Neural progenitor cell (in vitro differentiated cells): Measurements from ENCODE around the gene KIAA1191. TPM values are rescaled to one million over a fixed set of nuclear protein-coding genes. Genes with fewer than 3 reads are reported as not detected.

Source experiments
- DNase-seq: peaks from one replicate; pipeline ENCODE4 v3.0.0-alpha.2; 2016; ENCODE audit warnings: low spot score
- H2AFZ ChIP-seq: fragments of 200-600 bp; sonication (generic); replicated peaks from 2 replicates; pipeline ENCODE4 v1.6.1; 2016; ENCODE audit warnings: antibody characterized with exemption
- H3F3A ChIP-seq: fragments of 200-600 bp; sonication (generic); 2 replicates; pipeline ENCODE4 v1.6.1; 2016; ENCODE audit warnings: antibody characterized with exemption, low read depth
- H3K27ac ChIP-seq: fragments of 200-600 bp; sonication (generic); 2 replicates; pipeline ENCODE4 v1.5.1; 2016; ENCODE audit warnings: mild to moderate bottlenecking
- H3K27me3 ChIP-seq: fragments of 200-600 bp; sonication (generic); 2 replicates; pipeline ENCODE4 v1.6.1; 2016; ENCODE audit warnings: mild to moderate bottlenecking, moderate library complexity
- H3K36me3 ChIP-seq: fragments of 200-600 bp; sonication (generic); 2 replicates; pipeline ENCODE4 v1.5.1; 2016
- H3K4me1 ChIP-seq: fragments of 200-600 bp; sonication (generic); 2 replicates; pipeline ENCODE4 v1.6.1; 2016; ENCODE audit warnings: mixed run types
- H3K4me2 ChIP-seq: fragments of 200-600 bp; sonication (generic); 2 replicates; pipeline ENCODE4 v1.6.1; 2016
- H3K4me3 ChIP-seq: fragments of 200-600 bp; sonication (generic); 2 replicates; pipeline ENCODE4 v1.5.1; 2016
- H3K79me2 ChIP-seq: fragments of 200-600 bp; sonication (generic); 2 replicates; pipeline ENCODE4 v1.6.1; 2016; ENCODE audit warnings: low read depth
- H3K9ac ChIP-seq: fragments of 200-600 bp; sonication (generic); 2 replicates; pipeline ENCODE4 v1.6.1; 2016
- H3K9me3 ChIP-seq: fragments of 200-600 bp; sonication (generic); 2 replicates; pipeline ENCODE4 v1.5.1; 2016; ENCODE audit warnings: low read depth
- H4K20me1 ChIP-seq: fragments of 200-600 bp; sonication (generic); 2 replicates; pipeline ENCODE4 v1.6.1; 2016; ENCODE audit warnings: low read depth
- H3K27ac Mint-ChIP-seq: 3 replicates; pipeline ENCODE4 v1.8.0; 2021; ENCODE audit warnings: mixed read lengths
- H3K27me3 Mint-ChIP-seq: 2 replicates; pipeline ENCODE4 v1.8.0; 2022; ENCODE audit warnings: low read depth, mild to moderate bottlenecking, inconsistent platforms, moderate library complexity, mixed read lengths; ENCODE audit not compliant: insufficient read depth
- H3K36me3 Mint-ChIP-seq: 3 replicates; pipeline ENCODE4 v1.8.0; 2021; ENCODE audit warnings: mixed read lengths
- H3K4me1 Mint-ChIP-seq: 3 replicates; pipeline ENCODE4 v1.8.0; 2021; ENCODE audit warnings: mixed read lengths
- H3K4me3 Mint-ChIP-seq: 3 replicates; pipeline ENCODE4 v1.8.0; 2021; ENCODE audit warnings: mild to moderate bottlenecking, moderate library complexity, mixed read lengths
- H3K9me3 Mint-ChIP-seq: 3 replicates; pipeline ENCODE4 v1.8.0; 2020; ENCODE audit warnings: mixed read lengths
- CTCF ChIP-seq: fragments of 200-600 bp; sonication (generic); IDR thresholded peaks from 2 replicates; pipeline ENCODE4 v1.5.1; 2017; ENCODE audit warnings: antibody characterized with exemption, mild to moderate bottlenecking
- EZH2 ChIP-seq: fragments of 200-600 bp; sonication (generic); IDR thresholded peaks from 2 replicates; pipeline ENCODE4 v1.6.1; 2017; ENCODE audit warnings: antibody characterized with exemption, mild to moderate bottlenecking, moderate library complexity
- EZH2phosphoT487 ChIP-seq: fragments of 200-600 bp; sonication (generic); IDR thresholded peaks from 2 replicates; pipeline ENCODE4 v1.6.1; 2017; ENCODE audit warnings: antibody characterized with exemption
- total RNA-seq: library from RNA; depleted of rRNA; stranded (reverse); fragments of >200 nt; gene quantifications from 2 replicates; pipeline ENCODE4 v1.2.3, GENCODE V29; 2015; ENCODE audit warnings: low replicate concordance

KIAA1191 gene
- total RNA-seq, 1 donor from 2014 or later = 116 TPM

DNA sequence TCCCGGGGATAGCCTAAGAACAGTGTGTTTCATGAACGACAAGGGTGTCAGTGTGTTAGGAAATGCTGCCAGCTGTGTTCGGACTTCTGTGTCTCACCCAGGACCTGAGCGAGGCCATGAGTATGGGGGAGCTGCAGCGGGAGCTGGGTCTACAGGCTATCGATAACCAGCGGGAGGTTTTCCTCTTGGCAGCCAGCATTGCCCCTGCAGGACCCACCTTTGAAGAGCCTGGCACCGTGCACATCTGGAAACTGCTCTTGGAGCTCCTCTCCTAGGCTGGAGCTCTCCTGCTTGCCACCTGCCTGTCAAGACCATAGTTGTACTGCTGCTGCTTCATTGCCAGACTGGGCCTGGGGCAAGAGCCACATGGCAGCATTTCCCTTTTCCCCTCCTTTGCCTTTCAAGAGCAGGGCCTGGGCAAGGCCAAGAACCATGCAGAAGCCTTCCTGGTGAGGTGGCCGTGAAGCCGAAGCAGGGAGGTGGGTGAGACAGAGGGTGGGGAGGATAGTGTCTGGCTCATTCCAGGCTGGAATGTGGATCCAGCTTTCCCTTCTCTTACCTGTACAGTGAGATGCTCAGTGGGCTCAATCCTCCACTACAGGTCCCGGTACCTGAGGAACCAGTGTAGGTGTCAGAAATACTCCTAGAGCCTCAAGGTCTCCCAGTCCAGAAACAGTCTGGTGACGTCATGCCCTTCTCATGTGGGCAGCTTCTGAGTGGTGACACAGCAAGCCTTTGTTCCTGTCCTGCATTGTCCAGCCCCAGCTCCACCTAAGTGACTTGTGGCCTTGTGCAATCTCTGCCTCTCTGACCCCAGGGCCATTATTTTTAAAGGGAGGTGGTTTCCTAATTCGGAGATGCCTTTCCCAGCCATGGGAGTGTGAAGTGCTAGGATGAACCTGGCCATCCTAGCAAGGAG is 10.3 kb upstream of the KIAA1191 start:
- DNase-seq = no peak
- H3K9ac ChIP-seq = no peak overlapping the region
- H2AFZ ChIP-seq = no peak overlapping the region
- H3K27me3 ChIP-seq = peaks cover 7% of the 10 kb centered on the region
- peaks cover 7% of the 10 kb centered on the region for H4K20me1 ChIP-seq
- H3K4me1 ChIP-seq = no peaks in the 10 kb centered on the region
- peaks cover 5% of the 10 kb centered on the region for H3K27me3 Mint-ChIP-seq
- H3K4me1 Mint-ChIP-seq = no peaks in the 10 kb centered on the region
- no peak overlapping the region for H3K4me3 ChIP-seq
- H3K9me3 ChIP-seq = no peaks in the 10 kb centered on the region
- no peaks in the 10 kb centered on the region for H3K79me2 ChIP-seq
- no peak overlapping the region for H3K27ac Mint-ChIP-seq
- H3K4me2 ChIP-seq = no peak overlapping the region
- H3K4me3 Mint-ChIP-seq = no peak overlapping the region
- H3K36me3 Mint-ChIP-seq = peaks cover 28% of the 10 kb centered on the region
- TF ChIP-seq EZH2phosphoT487 = no peak
- TF ChIP-seq CTCF = no peak
- no peak for TF ChIP-seq EZH2
- no peak overlapping the region for H3K27ac ChIP-seq
- H3K9me3 Mint-ChIP-seq = no peaks in the 10 kb centered on the region
- H3F3A ChIP-seq = no peaks in the 10 kb centered on the region
- H3K36me3 ChIP-seq = no peaks in the 10 kb centered on the region

GRCh38 chr5:176369934-176370711 is 8.6 kb upstream of the KIAA1191 start:
- peaks cover 25% of the 10 kb centered on the region for H3K27me3 ChIP-seq
- Mint-ChIP-seq H3K4me1 (peaks cover 4% of the 10 kb centered on the region), H3K4me3 (no peak overlapping the region), H3K27ac (no peak overlapping the region), H3K9me3 (no peaks in the 10 kb centered on the region), H3K36me3 (peaks cover 26% of the 10 kb centered on the region), H3K27me3 (peaks cover 5% of the 10 kb centered on the region)
- H3K79me2 ChIP-seq = no peaks in the 10 kb centered on the region
- no peak for TF ChIP-seq EZH2phosphoT487
- TF ChIP-seq EZH2 = no peak
- no peak for TF ChIP-seq CTCF
- peaks cover 7% of the 10 kb centered on the region for H4K20me1 ChIP-seq
- no peak for DNase-seq
- H3K4me1 ChIP-seq = no peaks in the 10 kb centered on the region
- H2AFZ ChIP-seq = no peak overlapping the region
- H3F3A ChIP-seq = no peaks in the 10 kb centered on the region
- no peaks in the 10 kb centered on the region for H3K9me3 ChIP-seq
- no peak overlapping the region for H3K27ac ChIP-seq
- no peak overlapping the region for H3K9ac ChIP-seq
- no peak overlapping the region for H3K4me2 ChIP-seq
- no peaks in the 10 kb centered on the region for H3K36me3 ChIP-seq
- H3K4me3 ChIP-seq = no peak overlapping the region

DNA sequence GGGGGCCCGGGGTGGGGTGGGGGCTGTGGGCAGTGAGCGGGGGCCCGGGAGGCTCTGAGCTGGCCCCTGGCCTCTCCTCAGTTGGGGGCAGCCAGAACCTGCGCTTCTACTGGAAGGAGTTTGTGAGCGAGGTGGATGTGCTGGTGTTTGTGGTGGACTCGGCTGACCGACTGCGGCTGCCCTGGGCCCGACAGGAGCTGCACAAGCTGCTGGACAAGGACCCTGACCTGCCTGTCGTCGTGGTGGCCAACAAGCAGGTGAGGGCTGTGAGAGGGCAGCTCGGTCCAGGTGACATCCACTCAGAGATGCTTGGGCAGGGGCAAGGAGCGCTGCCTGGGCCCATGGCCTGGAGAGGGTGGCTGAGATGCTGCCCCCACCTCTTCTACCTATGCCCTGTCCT is 7.2 kb upstream of the KIAA1191 start:
- Histone ChIP-seq H3K27me3 (peaks cover 39% of the 10 kb centered on the region), H3K9ac (no peak overlapping the region), H3K4me2 (no peak overlapping the region), H3K79me2 (no peaks in the 10 kb centered on the region), H3K4me3 (no peak overlapping the region), H3F3A (no peaks in the 10 kb centered on the region), H3K27ac (no peak overlapping the region), H2AFZ (no peak overlapping the region), H3K4me1 (no peaks in the 10 kb centered on the region), H3K9me3 (no peaks in the 10 kb centered on the region), H3K36me3 (no peaks in the 10 kb centered on the region), H4K20me1 (peaks cover 7% of the 10 kb centered on the region)
- no peak overlapping the region for H3K4me3 Mint-ChIP-seq
- DNase-seq = no peak
- no peaks in the 10 kb centered on the region for H3K9me3 Mint-ChIP-seq
- peaks cover 26% of the 10 kb centered on the region for H3K36me3 Mint-ChIP-seq
- peaks cover 7% of the 10 kb centered on the region for H3K27me3 Mint-ChIP-seq
- H3K4me1 Mint-ChIP-seq = peaks cover 4% of the 10 kb centered on the region
- TF ChIP-seq CTCF (no peak), EZH2phosphoT487 (no peak), EZH2 (no peak)
- H3K27ac Mint-ChIP-seq = no peak overlapping the region
